Right forelimb (tissue), 1 donor: ENCODE measurements around the gene NXPE1.
"Not testable (repeated sequence)": the region's sequence is repeated elsewhere in the genome, so short reads cannot be mapped to it uniquely, and the experiment has no call there.

Experiments used
- DNase-seq: peaks from one replicate; pipeline ENCODE4 v3.0.0-alpha.2; 2018

Gene NXPE1

GRCh38 chr11:114559425-114560310 lies at the start of gene NXPE1:
TSS of gene NXPE1 (minus strand) at chr11:114559881. CDS start at chr11:114551201, 8,680 bp downstream.
- no peak for DNase-seq

- no peak for DNase-seq
These were observed 49.7 kb upstream of the NXPE1 start for GRCh38 chr11:114609429-114609828.

- DNase-seq: not testable (repeated sequence)
These were observed 48.9 kb upstream of the NXPE1 start for GRCh38 chr11:114608605-114609004.

GRCh38 chr11:114607753-114608459 lies 48.2 kb upstream of the NXPE1 start:
- no peak for DNase-seq

GRCh38 chr11:114606802-114607075 lies 47.1 kb upstream of the NXPE1 start:
- DNase-seq: not testable (repeated sequence)

GRCh38 chr11:114606003-114606801 lies 46.5 kb upstream of the NXPE1 start:
- DNase-seq: no peak

- DNase-seq: no peak
These were observed 45.7 kb upstream of the NXPE1 start for GRCh38 chr11:114605370-114605769.

GRCh38 chr11:114604886-114605285 lies 45.2 kb upstream of the NXPE1 start:
- DNase-seq: no peak

- no peak for DNase-seq
These were observed 44.6 kb upstream of the NXPE1 start for GRCh38 chr11:114604179-114604813.

- not testable (repeated sequence) for DNase-seq
These were observed 43.5 kb upstream of the NXPE1 start for GRCh38 chr11:114603151-114603550.

- DNase-seq: no peak
These were observed 38.8 kb upstream of the NXPE1 start for GRCh38 chr11:114598461-114598860.

- DNase-seq: no peak
These were observed 36.7 kb upstream of the NXPE1 start for GRCh38 chr11:114596175-114596919.

- no peak for DNase-seq
These were observed 35.9 kb upstream of the NXPE1 start, which contains the start of gene NXPE4 for GRCh38 chr11:114595571-114595970. TSS of gene NXPE4 (minus strand) at chr11:114595786. CDS start at chr11:114594759, 1,027 bp downstream.

- DNase-seq: no peak
These were observed 35.0 kb upstream of the NXPE1 start for GRCh38 chr11:114594703-114595102.

- DNase-seq: no peak
These were observed 27.8 kb upstream of the NXPE1 start for GRCh38 chr11:114587398-114587953.

GRCh38 chr11:114586797-114587196 lies 27.1 kb upstream of the NXPE1 start:
- no peak for DNase-seq

- DNase-seq: no peak
These were observed 12.0 kb upstream of the NXPE1 start for GRCh38 chr11:114571712-114572111.

GRCh38 chr11:114569801-114570200 lies 10.1 kb upstream of the NXPE1 start:
- no peak for DNase-seq

GRCh38 chr11:114566276-114566675 lies 6.6 kb upstream of the NXPE1 start:
- DNase-seq: no peak

GRCh38 chr11:114564831-114565230 lies 5.2 kb upstream of the NXPE1 start:
- DNase-seq: no peak

- DNase-seq: no peak
These were observed 3.4 kb upstream of the NXPE1 start for GRCh38 chr11:114563077-114563476.
